ENCODE data around the gene SLC35D1.

Gene SLC35D1

DNA sequence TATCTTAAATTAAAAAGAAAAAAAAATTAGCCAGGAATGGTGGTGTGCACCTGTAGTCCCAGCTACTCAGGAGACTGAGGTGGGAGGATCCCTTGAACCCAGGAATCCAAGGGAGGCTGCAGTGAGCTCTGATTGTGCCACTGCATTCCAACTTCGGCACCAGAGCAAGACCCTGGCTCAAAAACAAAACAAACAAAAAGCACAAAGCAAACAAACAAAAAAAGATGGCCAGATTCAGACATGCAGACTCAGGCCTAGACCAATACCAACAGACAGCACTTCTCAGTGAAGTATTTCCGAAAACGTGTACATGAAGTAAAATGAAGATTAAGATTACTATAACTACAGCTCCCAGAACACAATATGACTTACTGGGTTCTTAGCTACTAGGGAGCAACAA lies 10.6 kb downstream of the SLC35D1 start:
- DNase-seq = no peak

- no peak for DNase-seq
Measured at GRCh38 chr1:67041841-67042503, 12.0 kb downstream of the SLC35D1 start.

DNA sequence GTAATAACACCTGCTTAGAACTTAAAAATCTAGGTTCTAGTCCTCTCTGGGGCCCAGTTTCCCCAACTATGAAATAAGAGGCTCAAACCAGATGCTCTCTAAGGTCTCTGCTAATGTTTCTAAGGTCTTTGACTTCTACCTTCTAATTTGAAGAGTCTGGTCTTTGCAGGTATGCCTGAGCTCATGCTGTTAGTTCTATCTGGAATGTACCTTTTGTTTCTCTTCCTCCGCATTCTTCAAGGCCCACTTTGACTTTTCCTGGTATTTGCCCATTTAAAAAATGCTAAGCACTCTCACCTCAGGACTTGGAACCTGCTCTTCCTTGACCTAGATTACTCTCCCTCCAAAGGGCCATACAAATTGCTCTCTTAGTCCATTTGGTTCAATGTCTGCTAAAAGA lies 13.5 kb downstream of the SLC35D1 start:
- DNase-seq = no peak

- no peak for DNase-seq
Measured at GRCh38 chr1:67031859-67032247, 22.1 kb downstream of the SLC35D1 start.

GRCh38 chr1:67031121-67031858 lies 22.7 kb downstream of the SLC35D1 start:
- no peak for DNase-seq

DNA sequence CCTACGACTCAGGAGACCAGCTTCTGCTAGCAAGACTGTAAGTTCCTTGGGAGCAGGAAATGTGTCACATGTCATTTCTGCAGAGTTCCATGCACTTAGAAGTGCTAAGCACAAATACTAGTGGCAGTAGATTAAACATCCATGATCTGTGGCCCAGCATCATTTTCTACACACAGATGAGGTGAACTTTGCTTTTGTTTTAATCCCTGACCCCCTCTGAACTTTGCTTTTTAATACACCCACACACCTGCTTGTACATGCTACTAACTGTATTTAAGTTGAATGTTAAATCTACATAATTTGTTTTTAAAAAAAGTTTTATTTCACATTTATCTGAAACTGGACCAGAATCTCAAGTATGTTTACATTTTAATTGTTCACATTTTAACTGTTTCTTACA lies 24.5 kb downstream of the SLC35D1 start:
- DNase-seq = no peak

DNA sequence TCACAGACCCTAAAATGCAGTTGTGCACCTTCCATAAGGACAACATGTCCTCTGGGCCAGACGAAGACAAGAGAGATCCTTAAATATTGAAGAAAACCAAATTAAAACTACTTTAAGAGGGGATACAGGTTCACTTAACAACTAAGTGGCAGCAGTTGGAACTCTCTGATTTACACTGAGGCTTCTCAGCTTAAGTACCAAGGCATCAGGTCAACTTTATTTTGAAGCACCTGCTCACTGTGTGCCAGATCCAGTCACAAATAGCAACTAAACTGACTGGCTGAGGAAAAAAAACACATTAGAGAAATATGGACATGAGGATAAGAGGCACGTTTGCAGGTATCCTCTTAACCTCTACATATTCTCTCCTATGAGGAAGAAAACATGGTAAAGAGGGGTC lies 33.2 kb downstream of the SLC35D1 start:
- no peak for DNase-seq

GRCh38 chr1:67020304-67020703 lies 33.6 kb downstream of the SLC35D1 start:
- DNase-seq = no peak

- peak; percentile 54 for DNase-seq
Measured at GRCh38 chr1:67019600-67020136, 34.3 kb downstream of the SLC35D1 start.

GRCh38 chr1:67019121-67019520 lies 34.8 kb downstream of the SLC35D1 start:
- no peak for DNase-seq

- no peak for DNase-seq
Measured at GRCh38 chr1:67018574-67018973, 35.4 kb downstream of the SLC35D1 start.

- no peak for DNase-seq
Measured at GRCh38 chr1:67013573-67013972, 40.4 kb downstream of the SLC35D1 start.

DNA sequence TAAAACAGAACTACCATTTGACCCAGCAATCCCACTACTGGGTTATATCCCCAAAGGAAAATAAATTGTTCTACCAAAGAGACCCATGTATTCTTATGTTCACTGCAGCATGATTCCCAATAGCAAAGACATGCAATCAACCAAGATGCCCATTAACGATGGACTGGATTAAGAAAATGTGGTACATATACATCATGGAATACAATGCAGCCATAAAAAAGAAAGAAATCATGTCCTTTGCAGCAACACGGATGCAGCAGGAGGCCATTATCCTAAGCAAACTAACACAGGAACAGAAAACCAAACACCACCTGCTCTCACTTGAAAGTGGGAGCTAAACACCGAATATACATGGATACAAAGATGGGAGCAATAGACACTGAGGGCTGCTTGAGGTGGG lies 44.2 kb downstream of the SLC35D1 start:
- DNase-seq = no peak

DNA sequence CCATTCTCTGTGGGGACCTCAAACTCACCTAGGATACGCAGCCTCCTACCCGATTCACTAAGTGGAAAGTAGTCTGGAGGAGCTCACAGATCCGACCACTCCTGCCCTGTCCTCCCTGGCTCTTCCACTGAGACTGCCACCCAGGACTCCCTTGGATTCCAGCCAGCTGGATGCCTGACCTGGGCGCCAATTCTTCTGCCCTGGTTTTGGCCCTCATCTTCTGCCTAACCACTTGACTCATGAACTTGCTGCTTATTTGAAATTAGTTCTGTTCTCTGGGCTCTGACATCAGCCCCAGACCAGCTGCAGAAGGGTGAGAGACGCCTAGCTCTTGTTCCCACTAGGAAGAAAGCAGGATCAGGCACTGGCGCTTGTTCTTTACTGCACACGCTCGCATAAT lies 48.9 kb downstream of the SLC35D1 start:
- no peak for DNase-seq

GRCh38 chr1:67004176-67004575 lies 49.8 kb downstream of the SLC35D1 start:
- no peak for DNase-seq

DNA sequence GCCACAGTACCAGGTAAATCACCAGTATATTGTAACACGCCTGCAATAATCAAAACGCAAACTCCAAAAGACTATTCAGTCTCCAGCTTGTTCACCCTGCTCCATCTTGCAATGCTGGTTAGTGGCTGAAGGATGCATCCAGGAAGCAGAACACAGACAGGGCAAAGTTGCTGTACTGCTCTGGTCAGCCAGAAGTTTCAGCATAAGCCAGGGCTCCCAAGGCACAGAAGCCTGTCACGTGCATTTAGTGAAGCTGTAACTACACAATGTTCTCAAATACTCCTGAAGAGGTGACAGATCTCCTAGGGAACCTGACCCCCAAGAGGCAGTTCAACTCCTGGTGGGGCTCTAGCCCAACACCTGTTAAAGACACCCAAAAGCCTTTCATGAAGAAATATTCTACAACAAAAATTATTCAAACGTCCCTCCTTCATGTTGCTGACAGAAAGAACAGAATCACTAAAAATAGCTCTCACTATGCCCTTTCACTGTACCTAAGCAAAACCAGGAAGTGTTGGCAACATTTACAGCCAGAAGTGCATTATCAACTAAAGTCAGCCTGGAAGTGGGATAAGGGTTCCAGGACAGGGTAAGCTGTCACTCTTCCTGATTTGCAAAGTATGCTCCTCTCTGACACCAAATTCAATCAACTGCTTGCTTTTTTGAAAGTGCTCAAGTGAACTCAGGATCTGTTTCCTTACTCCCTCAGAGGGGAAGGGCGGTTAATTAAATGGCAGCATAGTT lies 52.1 kb downstream of the SLC35D1 start:
- DNase-seq = no peak

DNA sequence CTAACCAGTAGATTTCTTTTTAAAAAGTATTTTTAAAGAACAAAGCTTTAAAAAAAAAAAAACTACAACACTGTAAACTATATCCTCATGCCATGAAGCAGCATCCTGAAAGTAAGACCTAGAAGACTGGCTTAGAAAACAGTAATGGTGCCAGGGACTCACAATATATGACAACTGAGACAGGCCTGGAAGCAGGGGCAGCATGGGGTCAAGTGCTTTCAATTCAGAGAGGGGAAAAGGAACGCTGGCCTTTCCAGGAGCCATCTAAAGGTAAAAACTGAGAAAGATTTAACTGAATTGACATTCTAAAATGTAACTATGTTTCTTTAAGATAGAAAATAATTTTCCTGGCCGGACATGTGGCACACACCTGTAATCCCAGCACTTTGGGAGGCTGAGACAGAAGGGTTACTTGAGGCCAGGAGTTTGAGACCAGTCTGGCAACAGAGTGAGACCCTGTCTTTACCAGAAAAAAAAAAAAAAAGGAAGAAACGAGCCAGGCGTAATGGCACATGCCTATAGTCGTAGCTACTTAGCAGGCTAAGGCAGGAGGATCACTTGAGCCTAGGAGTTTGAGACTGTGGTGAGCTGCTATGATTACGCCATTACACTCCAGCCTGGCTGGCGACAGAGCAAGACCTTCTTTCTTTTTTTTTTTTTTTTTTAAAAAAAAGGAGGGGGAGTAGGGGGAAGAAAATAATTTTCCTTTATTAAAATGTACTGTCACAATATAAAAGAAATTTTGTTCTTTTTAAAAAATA lies 54.1 kb downstream of the SLC35D1 start:
- no peak for DNase-seq

DNA sequence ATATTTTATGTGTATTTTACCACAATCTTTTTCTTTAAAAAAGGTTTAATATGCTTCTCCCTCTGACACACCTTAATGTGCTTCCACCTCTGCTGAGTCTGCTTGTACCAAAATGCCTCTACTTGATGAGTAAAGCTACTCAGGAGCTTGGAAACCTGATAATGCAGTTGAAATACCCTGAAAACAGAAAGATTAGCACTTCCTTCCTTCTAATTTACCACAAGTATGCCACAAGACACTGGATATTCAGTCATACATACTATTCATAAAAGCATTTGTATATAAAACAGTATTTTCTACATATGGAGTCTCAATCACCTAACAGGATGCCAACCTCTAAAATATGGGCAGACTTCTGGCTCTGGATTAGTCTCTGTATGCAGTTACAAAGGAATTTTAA lies 55.0 kb downstream of the SLC35D1 start:
- DNase-seq = no peak

GRCh38 chr1:66996018-66996682 lies 57.8 kb downstream of the SLC35D1 start:
- peak; percentile 69 for DNase-seq

DNA sequence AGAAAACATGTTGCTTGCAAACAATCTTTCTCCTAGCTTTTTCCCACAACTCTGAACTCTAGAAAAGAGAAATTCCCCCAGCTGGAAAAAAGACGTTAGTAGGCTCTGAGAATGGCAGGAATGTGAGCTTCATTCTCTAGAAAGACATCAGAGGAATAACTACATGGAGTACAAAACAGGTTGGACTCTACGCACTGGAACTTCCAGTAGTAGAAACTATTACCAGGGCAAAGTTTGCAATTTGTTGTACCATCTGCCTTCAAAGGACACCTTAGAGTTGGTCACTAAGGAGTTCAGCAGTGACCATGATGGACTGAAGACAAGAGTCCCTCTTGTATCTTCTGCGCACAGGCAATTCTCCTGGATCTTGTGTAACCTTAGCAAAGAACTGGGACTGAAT lies 60.9 kb downstream of the SLC35D1 start:
- DNase-seq = no peak

DNA sequence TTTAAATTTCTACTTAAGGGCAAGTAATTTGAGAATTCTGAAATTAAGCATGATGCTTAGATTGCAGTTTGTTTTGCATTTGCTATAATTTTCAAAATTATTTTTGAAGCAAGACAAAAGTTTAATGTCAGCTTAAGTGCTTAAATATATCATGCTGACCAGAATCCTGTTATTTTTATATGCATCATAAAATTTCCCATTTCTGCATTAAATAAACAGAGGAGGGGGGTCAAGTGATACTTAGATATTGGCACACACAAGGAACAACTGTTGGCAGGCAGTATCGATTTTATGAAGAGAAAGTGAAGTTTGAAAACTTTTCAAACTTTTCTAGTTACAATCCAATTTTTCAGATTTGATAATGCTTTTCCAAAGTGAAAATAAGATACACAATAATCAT lies 68.1 kb downstream of the SLC35D1 start:
- no peak for DNase-seq

DNA sequence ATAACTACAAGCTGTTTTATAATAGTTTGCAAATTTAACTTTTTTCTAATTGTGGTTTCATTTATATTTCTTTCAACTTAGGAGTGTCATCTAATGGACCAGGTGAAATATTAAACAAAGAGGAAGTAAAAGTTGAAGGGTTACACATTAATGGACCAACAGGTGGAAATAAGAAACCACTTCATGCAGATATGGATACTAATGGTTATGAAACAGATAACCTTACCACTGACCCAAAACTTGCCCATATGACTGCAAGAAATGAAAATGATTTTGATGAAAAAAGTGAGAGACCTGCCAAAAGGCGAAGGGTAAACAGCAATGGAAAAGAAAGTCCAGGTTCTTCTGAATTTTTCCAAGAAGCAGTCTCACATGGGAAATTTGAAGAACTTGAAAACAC lies 69.5 kb downstream of the SLC35D1 start:
- DNase-seq = no peak
